ENCODE measurements around the gene PRR16. TPM values are rescaled to one million over a fixed set of nuclear protein-coding genes. Genes with fewer than 3 reads are reported as not detected.

The PRR16 gene
- total and polyA plus RNA-seq, 3 experiments from 2014 or later: not detected

- Histone ChIP-seq H3K27ac (ENCODE audit: low read depth, low read length) (no peak overlapping the region), H3K4me3 (ENCODE audit: low read length) (no peak overlapping the region), H3K27me3 (ENCODE audit: insufficient read depth, low read length, poor library complexity, severe bottlenecking) (no peaks in the 10 kb centered on the region), H3K4me1 (ENCODE audit: insufficient read depth, low read length) (no peaks in the 10 kb centered on the region), H3K9me3 (ENCODE audit: low read length) (no peaks in the 10 kb centered on the region), H3K36me3 (ENCODE audit: insufficient read depth, low read length) (no peaks in the 10 kb centered on the region)
- H3K4me3 Mint-ChIP-seq: no peak overlapping the region
- POLR2A ChIA-PET: no interaction called here
- no peaks in the 10 kb centered on the region for H3K4me1 Mint-ChIP-seq
- H3K27me3 Mint-ChIP-seq: no peaks in the 10 kb centered on the region
- no peak for DNase-seq
- H3K27ac Mint-ChIP-seq: no peak overlapping the region
- peaks cover 7 to 14% (median 9%) of the 10 kb centered on the region in 5 donors for H3K9me3 Mint-ChIP-seq
- CTCF ChIA-PET: no interaction called here
- H3K36me3 Mint-ChIP-seq: no peaks in the 10 kb centered on the region
Measured at GRCh38 chr5:120628156-120628555, 164.1 kb downstream of the PRR16 start.

GRCh38 chr5:120630550-120630949 lies 166.4 kb downstream of the PRR16 start:
- POLR2A ChIA-PET: no interaction called here
- H3K4me1 Mint-ChIP-seq: no peaks in the 10 kb centered on the region

GRCh38 chr5:120631611-120632010 lies 167.5 kb downstream of the PRR16 start:
- Histone ChIP-seq H3K9me3 (ENCODE audit: low read length) (no peaks in the 10 kb centered on the region), H3K27ac (ENCODE audit: low read depth, low read length) (no peak overlapping the region), H3K36me3 (ENCODE audit: insufficient read depth, low read length) (no peaks in the 10 kb centered on the region), H3K27me3 (ENCODE audit: insufficient read depth, low read length, poor library complexity, severe bottlenecking) (no peaks in the 10 kb centered on the region), H3K4me3 (ENCODE audit: low read length) (no peak overlapping the region), H3K4me1 (ENCODE audit: insufficient read depth, low read length) (no peaks in the 10 kb centered on the region)
- no peaks in the 10 kb centered on the region for H3K27me3 Mint-ChIP-seq
- H3K4me1 Mint-ChIP-seq: no peaks in the 10 kb centered on the region
- no peaks in the 10 kb centered on the region for H3K36me3 Mint-ChIP-seq
- H3K27ac Mint-ChIP-seq: no peak overlapping the region
- no peak overlapping the region for H3K4me3 Mint-ChIP-seq
- H3K9me3 Mint-ChIP-seq: peaks cover 2 to 23% (median 11%) of the 10 kb centered on the region in 5 donors
- ChIA-PET POLR2A (no interaction called here), CTCF (no interaction called here)
- DNase-seq: no peak

More at GRCh38 chr5:120630550-120630949, 166.4 kb downstream of the PRR16 start:
- H3K27ac ChIP-seq (ENCODE audit: low read depth, low read length): no peak overlapping the region
- H3K9me3 ChIP-seq (ENCODE audit: low read length): no peaks in the 10 kb centered on the region
- H3K4me1 ChIP-seq (ENCODE audit: insufficient read depth, low read length): no peaks in the 10 kb centered on the region
- no peaks in the 10 kb centered on the region for H3K27me3 ChIP-seq (ENCODE audit: insufficient read depth, low read length, poor library complexity, severe bottlenecking)
- CTCF ChIA-PET: no interaction called here
- H3K36me3 Mint-ChIP-seq: no peaks in the 10 kb centered on the region
- no peak overlapping the region for H3K4me3 ChIP-seq (ENCODE audit: low read length)
- H3K4me3 Mint-ChIP-seq: no peak overlapping the region
- H3K27ac Mint-ChIP-seq: peak overlapping the region in 1 of 8 donors; percentile 15
- H3K36me3 ChIP-seq (ENCODE audit: insufficient read depth, low read length): no peaks in the 10 kb centered on the region
- DNase-seq: no peak
- H3K9me3 Mint-ChIP-seq: peaks cover 3 to 22% (median 11%) of the 10 kb centered on the region in 5 donors
- no peaks in the 10 kb centered on the region for H3K27me3 Mint-ChIP-seq

GRCh38 chr5:120632430-120632829 lies 168.3 kb downstream of the PRR16 start:
- Mint-ChIP-seq H3K27ac (no peak overlapping the region), H3K36me3 (no peaks in the 10 kb centered on the region), H3K9me3 (peaks cover 2 to 22% (median 11%) of the 10 kb centered on the region in 5 donors), H3K4me1 (no peaks in the 10 kb centered on the region), H3K27me3 (no peaks in the 10 kb centered on the region), H3K4me3 (no peak overlapping the region)
- H3K27ac ChIP-seq (ENCODE audit: low read depth, low read length): no peak overlapping the region
- no peaks in the 10 kb centered on the region for H3K36me3 ChIP-seq (ENCODE audit: insufficient read depth, low read length)
- no peak overlapping the region for H3K4me3 ChIP-seq (ENCODE audit: low read length)
- POLR2A ChIA-PET: no interaction called here
- CTCF ChIA-PET: no interaction called here
- H3K27me3 ChIP-seq (ENCODE audit: insufficient read depth, low read length, poor library complexity, severe bottlenecking): no peaks in the 10 kb centered on the region
- no peaks in the 10 kb centered on the region for H3K9me3 ChIP-seq (ENCODE audit: low read length)
- no peak for DNase-seq
- H3K4me1 ChIP-seq (ENCODE audit: insufficient read depth, low read length): no peaks in the 10 kb centered on the region

GRCh38 chr5:120638449-120638848 lies 174.3 kb downstream of the PRR16 start:
- no peaks in the 10 kb centered on the region for H3K4me1 Mint-ChIP-seq
- no peaks in the 10 kb centered on the region for H3K36me3 ChIP-seq (ENCODE audit: insufficient read depth, low read length)
- no peaks in the 10 kb centered on the region for H3K9me3 ChIP-seq (ENCODE audit: low read length)
- H3K27ac Mint-ChIP-seq: no peak overlapping the region
- no peak overlapping the region for H3K4me3 ChIP-seq (ENCODE audit: low read length)
- H3K27me3 ChIP-seq (ENCODE audit: insufficient read depth, low read length, poor library complexity, severe bottlenecking): no peaks in the 10 kb centered on the region
- ChIA-PET POLR2A (no interaction called here), CTCF (no interaction called here)
- H3K4me3 Mint-ChIP-seq: no peak overlapping the region
- H3K27me3 Mint-ChIP-seq: no peaks in the 10 kb centered on the region
- peaks cover 0 to 26% (median 5%) of the 10 kb centered on the region in 5 donors for H3K9me3 Mint-ChIP-seq
- H3K4me1 ChIP-seq (ENCODE audit: insufficient read depth, low read length): no peaks in the 10 kb centered on the region
- no peaks in the 10 kb centered on the region for H3K36me3 Mint-ChIP-seq
- no peak overlapping the region for H3K27ac ChIP-seq (ENCODE audit: low read depth, low read length)
- no peak for DNase-seq

GRCh38 chr5:120640778-120641177 lies 176.7 kb downstream of the PRR16 start:
- CTCF ChIA-PET: no interaction called here
- H3K27me3 Mint-ChIP-seq: no peaks in the 10 kb centered on the region

GRCh38 chr5:120644516-120644915 lies 180.4 kb downstream of the PRR16 start:
- DNase-seq: no peak
- H3K4me3 Mint-ChIP-seq: no peak overlapping the region
- H3K9me3 ChIP-seq (ENCODE audit: low read length): no peaks in the 10 kb centered on the region
- H3K9me3 Mint-ChIP-seq: peaks cover 0 to 7% (median 0%) of the 10 kb centered on the region in 5 donors
- H3K27ac Mint-ChIP-seq: no peak overlapping the region
- H3K27me3 Mint-ChIP-seq: no peaks in the 10 kb centered on the region
- ChIA-PET CTCF (no interaction called here), POLR2A (no interaction called here)
- H3K36me3 Mint-ChIP-seq: no peaks in the 10 kb centered on the region
- no peaks in the 10 kb centered on the region for H3K4me1 Mint-ChIP-seq
- H3K27ac ChIP-seq (ENCODE audit: low read depth, low read length): no peak overlapping the region
- H3K27me3 ChIP-seq (ENCODE audit: insufficient read depth, low read length, poor library complexity, severe bottlenecking): no peaks in the 10 kb centered on the region
- H3K4me1 ChIP-seq (ENCODE audit: insufficient read depth, low read length): no peaks in the 10 kb centered on the region
- no peak overlapping the region for H3K4me3 ChIP-seq (ENCODE audit: low read length)
- no peaks in the 10 kb centered on the region for H3K36me3 ChIP-seq (ENCODE audit: insufficient read depth, low read length)

More at GRCh38 chr5:120640778-120641177, 176.7 kb downstream of the PRR16 start:
- no peaks in the 10 kb centered on the region for H3K4me1 ChIP-seq (ENCODE audit: insufficient read depth, low read length)
- Mint-ChIP-seq H3K36me3 (no peaks in the 10 kb centered on the region), H3K9me3 (peaks cover 0 to 17% (median 2%) of the 10 kb centered on the region in 5 donors), H3K27ac (no peak overlapping the region), H3K4me3 (no peak overlapping the region), H3K4me1 (no peaks in the 10 kb centered on the region)
- DNase-seq: no peak
- POLR2A ChIA-PET: no interaction called here
- H3K9me3 ChIP-seq (ENCODE audit: low read length): no peaks in the 10 kb centered on the region
- no peak overlapping the region for H3K27ac ChIP-seq (ENCODE audit: low read depth, low read length)
- no peaks in the 10 kb centered on the region for H3K27me3 ChIP-seq (ENCODE audit: insufficient read depth, low read length, poor library complexity, severe bottlenecking)
- no peaks in the 10 kb centered on the region for H3K36me3 ChIP-seq (ENCODE audit: insufficient read depth, low read length)
- no peak overlapping the region for H3K4me3 ChIP-seq (ENCODE audit: low read length)

- Mint-ChIP-seq H3K9me3 (peaks cover 0 to 4% (median 3%) of the 10 kb centered on the region in 5 donors), H3K27me3 (no peaks in the 10 kb centered on the region), H3K4me3 (no peak overlapping the region), H3K36me3 (no peaks in the 10 kb centered on the region), H3K4me1 (no peaks in the 10 kb centered on the region), H3K27ac (no peak overlapping the region)
- Histone ChIP-seq H3K27me3 (ENCODE audit: insufficient read depth, low read length, poor library complexity, severe bottlenecking) (no peaks in the 10 kb centered on the region), H3K36me3 (ENCODE audit: insufficient read depth, low read length) (no peaks in the 10 kb centered on the region), H3K4me3 (ENCODE audit: low read length) (no peak overlapping the region), H3K9me3 (ENCODE audit: low read length) (no peaks in the 10 kb centered on the region), H3K4me1 (ENCODE audit: insufficient read depth, low read length) (no peaks in the 10 kb centered on the region), H3K27ac (ENCODE audit: low read depth, low read length) (no peak overlapping the region)
- no peak for DNase-seq
- ChIA-PET CTCF (no interaction called here), POLR2A (no interaction called here)
Measured at GRCh38 chr5:120655828-120656435, 191.8 kb downstream of the PRR16 start.

Measured in CD8-positive, alpha-beta memory T cell (primary cell).